NCI-H187 treated with DMSO at 0.1 percent for 48 hours (cell line): ENCODE measurements around the gene ANKRD65.
"Not testable (repeated sequence)": the region's sequence is repeated elsewhere in the genome, so short reads cannot be mapped to it uniquely, and the experiment has no call there.

Experiments used
- DNase-seq: peaks from one replicate; lab custom pipeline; 2025; lab: John Stamatoyannopoulos, UW

Gene ANKRD65

GRCh38 chr1:1415751-1416150 is 5.3 kb downstream of the ANKRD65 start:
- no peak for DNase-seq

- DNase-seq, result not testable (repeated sequence)
These were observed 8.7 kb downstream of the ANKRD65 start for GRCh38 chr1:1412311-1412902.

GRCh38 chr1:1411626-1412025 is 9.4 kb downstream of the ANKRD65 start:
- no peak for DNase-seq

- DNase-seq, result not testable (repeated sequence)
These were observed 10.8 kb downstream of the ANKRD65 start for GRCh38 chr1:1410238-1410637.

GRCh38 chr1:1407636-1408318 is 13.3 kb downstream of the ANKRD65 start:
- DNase-seq, result no peak

GRCh38 chr1:1406821-1407635 is 14.0 kb downstream of the ANKRD65 start, which contains the start of gene MRPL20:
Gene MRPL20 (minus strand): TSS chr1:1407293. CDS start chr1:1407217, 76 bp downstream.
- peak; percentile 38 for DNase-seq

- no peak for DNase-seq
These were observed 14.8 kb downstream of the ANKRD65 start for GRCh38 chr1:1406101-1406820.

- no peak for DNase-seq
These were observed 17.4 kb downstream of the ANKRD65 start for GRCh38 chr1:1403653-1404052.

- not testable (repeated sequence) for DNase-seq
These were observed 18.1 kb downstream of the ANKRD65 start for GRCh38 chr1:1402901-1403392.

- DNase-seq, result no peak
These were observed 18.8 kb downstream of the ANKRD65 start for GRCh38 chr1:1402072-1402900.

- DNase-seq, result no peak
These were observed 19.5 kb downstream of the ANKRD65 start for GRCh38 chr1:1401457-1402010.

GRCh38 chr1:1400576-1401456 is 20.3 kb downstream of the ANKRD65 start:
- no peak for DNase-seq

GRCh38 chr1:1399872-1400575 is 21.1 kb downstream of the ANKRD65 start:
- DNase-seq, result no peak

GRCh38 chr1:1399187-1399871 is 21.7 kb downstream of the ANKRD65 start, which contains the start of gene CCNL2:
Gene CCNL2 (minus strand): TSS chr1:1399335. CDS start chr1:1399306, 29 bp downstream.
- peak; percentile 80 for DNase-seq

- DNase-seq, result no peak
These were observed 22.3 kb downstream of the ANKRD65 start for GRCh38 chr1:1398677-1399186.

GRCh38 chr1:1397839-1398523 is 23.1 kb downstream of the ANKRD65 start:
- no peak for DNase-seq

- DNase-seq, result no peak
These were observed 25.9 kb downstream of the ANKRD65 start for GRCh38 chr1:1395166-1395565.

GRCh38 chr1:1394116-1394515 is 27.0 kb downstream of the ANKRD65 start:
- no peak for DNase-seq
